Testis (tissue), 2 donors: ENCODE data around the gene SAE1.

Source experiments
- POLR2A ChIP-seq: fragments of 450-650 bp; IDR thresholded peaks from one replicate; pipeline ENCODE4 v1.6.1; 2017; ENCODE audit warnings: antibody characterized with exemption, mild to moderate bottlenecking, moderate library complexity
- TF ChIP-seq, protein P1 (sequence below), 3 experiments: fragments of 450-650 bp in 2 of 3; fragments of 200-600 bp in 1 of 3; sonication (generic) in 1 of 3; IDR thresholded peaks; one replicate each; pipeline ENCODE4 v1.5.1; 2016 to 2019; ENCODE audit warnings: antibody characterized with exemption in 3 of 3, mild to moderate bottlenecking in 2 of 3, moderate library complexity in 1 of 3

GRCh38 chr19:47231215-47232054, 100.8 kb downstream of the SAE1 start:
- TF ChIP-seq, protein P1, sequence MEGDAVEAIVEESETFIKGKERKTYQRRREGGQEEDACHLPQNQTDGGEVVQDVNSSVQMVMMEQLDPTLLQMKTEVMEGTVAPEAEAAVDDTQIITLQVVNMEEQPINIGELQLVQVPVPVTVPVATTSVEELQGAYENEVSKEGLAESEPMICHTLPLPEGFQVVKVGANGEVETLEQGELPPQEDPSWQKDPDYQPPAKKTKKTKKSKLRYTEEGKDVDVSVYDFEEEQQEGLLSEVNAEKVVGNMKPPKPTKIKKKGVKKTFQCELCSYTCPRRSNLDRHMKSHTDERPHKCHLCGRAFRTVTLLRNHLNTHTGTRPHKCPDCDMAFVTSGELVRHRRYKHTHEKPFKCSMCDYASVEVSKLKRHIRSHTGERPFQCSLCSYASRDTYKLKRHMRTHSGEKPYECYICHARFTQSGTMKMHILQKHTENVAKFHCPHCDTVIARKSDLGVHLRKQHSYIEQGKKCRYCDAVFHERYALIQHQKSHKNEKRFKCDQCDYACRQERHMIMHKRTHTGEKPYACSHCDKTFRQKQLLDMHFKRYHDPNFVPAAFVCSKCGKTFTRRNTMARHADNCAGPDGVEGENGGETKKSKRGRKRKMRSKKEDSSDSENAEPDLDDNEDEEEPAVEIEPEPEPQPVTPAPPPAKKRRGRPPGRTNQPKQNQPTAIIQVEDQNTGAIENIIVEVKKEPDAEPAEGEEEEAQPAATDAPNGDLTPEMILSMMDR (IDR thresholded peaks at IDR 0.05) = no peak
- no peak for TF ChIP-seq POLR2A
